HepG2 (cell line): ENCODE data around the gene RAB28. TPM values are rescaled to one million over a fixed set of nuclear protein-coding genes. Genes with fewer than 3 reads are reported as not detected.

Experiments used
- ATAC-seq: fragments of 200-7000 bp; cut with Tn5 transposase; 3 replicates; pipeline ENCODE4 v1.9.1; 2020; ENCODE audit warnings: mild to moderate bottlenecking, moderate library complexity
- BruUV-seq: library from RNA; stranded (reverse); fragments of 400-500 nt; replicated peaks from 2 replicates; lab custom pipeline; 2021; lab: Mats Ljungman, UMichigan
- CTCF ChIA-PET: fragments of 300-600 bp; formaldehyde crosslinking; extraction: SDS; loops from one replicate; lab custom pipeline; 2021; ENCODE audit warnings: low total read pairs, inconsistent platforms, low intra/inter-chr PET ratio; lab: Yijun Ruan, JAX
- POLR2A ChIA-PET: fragments of 350-600 bp; sonication (Branson Sonifier 250); formaldehyde crosslinking; loops from one replicate; lab custom pipeline; 2020; ENCODE audit warnings: antibody characterized with exemption, inconsistent platforms; lab: Yijun Ruan, JAX
- DNase-seq: peaks from one replicate; pipeline ENCODE4 v3.0.0-alpha.2; 2015; ENCODE audit warnings: low spot score
- FAIRE-seq: peaks from 3 replicates; lab custom pipeline; 2011; peaks lifted over from hg19 to GRCh38; lab: Jason Lieb, UNC
- H2AFZ ChIP-seq: one replicate; pipeline ENCODE4 v1.6.1; 2011; ENCODE audit warnings: low read length, inconsistent platforms
- H3K27ac ChIP-seq: fragments of 300-600 bp; 3 replicates; pipeline ENCODE4 v1.8.0; 2011; ENCODE audit warnings: mixed run types, mild to moderate bottlenecking, mixed read lengths, low read length, inconsistent platforms; ENCODE audit not compliant: insufficient read depth; ENCODE audit errors: extremely low read length
- H3K27me3 ChIP-seq, 2 experiments: fragments of 200-600 bp in 1 of 2; 2 replicates in 1 of 2; 3 replicates in 1 of 2; pipeline versions ENCODE4 v1.6.0 to v1.8.0; 2011; ENCODE audit warnings: low read length in 2 of 2, mild to moderate bottlenecking in 2 of 2, moderate library complexity in 2 of 2, inconsistent platforms in 1 of 2; ENCODE audit not compliant: insufficient read depth in 2 of 2, control insufficient read depth in 1 of 2
- H3K36me3 ChIP-seq, 2 experiments: fragments of 200-600 bp in 1 of 2; replicated peaks in 1 of 2; 2 replicates in 1 of 2; 3 replicates in 1 of 2; pipeline versions ENCODE4 v1.5.1 to v1.8.0; 2011; ENCODE audit warnings: low read length in 2 of 2, inconsistent platforms in 1 of 2; ENCODE audit not compliant: insufficient read depth in 2 of 2, control insufficient read depth in 1 of 2
- H3K4me1 ChIP-seq: 2 replicates; pipeline ENCODE4 v1.5.1; 2012; ENCODE audit warnings: low read length, inconsistent platforms; ENCODE audit not compliant: insufficient read depth
- H3K4me2 ChIP-seq: 2 replicates; pipeline ENCODE4 v1.6.0; 2011; ENCODE audit warnings: low read depth, low read length, inconsistent platforms
- H3K4me3 ChIP-seq, 3 experiments: fragments of 200-600 bp in 1 of 3; sonication (generic), shearing (Covaris generic) in 1 of 3; replicated peaks in 1 of 3; 2 replicates each; pipeline ENCODE4 v1.5.1; 2011 to 2016; ENCODE audit warnings: low read length in 3 of 3, inconsistent platforms in 2 of 3, low read depth in 2 of 3, mild to moderate bottlenecking in 2 of 3, control low read depth in 1 of 3, mixed read lengths in 1 of 3; ENCODE audit not compliant: insufficient read depth in 1 of 3
- H3K79me2 ChIP-seq: one replicate; pipeline ENCODE4 v1.6.1; 2011; ENCODE audit warnings: low read length, inconsistent platforms; ENCODE audit not compliant: insufficient read depth
- H3K9ac ChIP-seq: 2 replicates; pipeline ENCODE4 v1.6.0; 2011; ENCODE audit warnings: mild to moderate bottlenecking, low read depth, low read length, inconsistent platforms; ENCODE audit not compliant: insufficient read depth
- H3K9me3 ChIP-seq: 2 replicates; pipeline ENCODE4 v1.5.1; 2012; ENCODE audit warnings: mild to moderate bottlenecking, low read length
- H4K20me1 ChIP-seq: 2 replicates; pipeline ENCODE4 v1.6.0; 2011; ENCODE audit warnings: inconsistent platforms, mild to moderate bottlenecking, low read length, moderate library complexity; ENCODE audit not compliant: insufficient read depth
- ATF3 ChIP-seq: sonication (generic); formaldehyde crosslinking; IDR thresholded peaks from 2 replicates; pipeline ENCODE4 v1.4.0; 2020; ENCODE audit warnings: missing genetic modification reagents
- BRF2 ChIP-seq: sonication (generic); formaldehyde crosslinking; IDR thresholded peaks from 2 replicates; pipeline ENCODE4 v1.8.1; 2022; ENCODE audit warnings: mild to moderate bottlenecking, missing genetic modification reagents
- CC2D1A ChIP-seq: sonication (generic); formaldehyde crosslinking; IDR thresholded peaks from 2 replicates; pipeline ENCODE4 v1.8.1; 2023; ENCODE audit warnings: mild to moderate bottlenecking, missing genetic modification reagents
- CCAR2 ChIP-seq: fragments of 200-400 bp; formaldehyde crosslinking; optimal IDR thresholded peaks from 2 replicates; pipeline ENCODE3; 2018; ENCODE audit warnings: low read depth, mild to moderate bottlenecking, low read length, moderate library complexity
- GATA4 ChIP-seq: sonication (generic); IDR thresholded peaks from 2 replicates; pipeline ENCODE4 v1.6.1; 2016; ENCODE audit warnings: antibody characterized with exemption, low read depth, borderline replicate concordance
- GMEB2 ChIP-seq: IDR thresholded peaks from 2 replicates; pipeline ENCODE4 v1.6.1; 2016; ENCODE audit warnings: missing biosample characterization, missing genetic modification reagents, low read depth
- MYNN ChIP-seq: sonication (generic); formaldehyde crosslinking; IDR thresholded peaks from 2 replicates; pipeline ENCODE4 v1.4.0; 2020; ENCODE audit warnings: mild to moderate bottlenecking, low read depth, missing genetic modification reagents
- NFIC ChIP-seq: IDR thresholded peaks from 2 replicates; pipeline ENCODE4 v1.6.1; 2012; ENCODE audit warnings: mild to moderate bottlenecking, low read length, inconsistent platforms
- SALL2 ChIP-seq: sonication (generic); formaldehyde crosslinking; IDR thresholded peaks from 2 replicates; pipeline ENCODE4 v1.8.1; 2023; ENCODE audit warnings: mild to moderate bottlenecking, missing genetic modification reagents, inconsistent platforms
- TBP ChIP-seq: sonication (generic); formaldehyde crosslinking; IDR thresholded peaks from 2 replicates; pipeline ENCODE4 v1.5.0; 2020; ENCODE audit warnings: missing genetic modification reagents
- THAP7 ChIP-seq: sonication (generic); formaldehyde crosslinking; IDR thresholded peaks from 2 replicates; pipeline ENCODE4 v1.8.1; 2023; ENCODE audit warnings: mild to moderate bottlenecking, missing genetic modification reagents
- U2AF1 ChIP-seq: fragments of 200-400 bp; formaldehyde crosslinking; optimal IDR thresholded peaks from 2 replicates; pipeline ENCODE3; 2017; ENCODE audit warnings: mild to moderate bottlenecking, low read depth, low read length
- ZNF205 ChIP-seq: IDR thresholded peaks from 2 replicates; pipeline ENCODE4 v1.6.1; 2018; ENCODE audit warnings: missing biosample characterization, missing genetic modification reagents
- ZNF3 ChIP-seq: IDR thresholded peaks from 2 replicates; pipeline ENCODE4 v1.7.0; 2017; ENCODE audit warnings: inconsistent platforms
- ZNF430 ChIP-seq: sonication (generic); formaldehyde crosslinking; IDR thresholded peaks from 2 replicates; pipeline ENCODE4 v1.9.0; 2021; ENCODE audit warnings: mild to moderate bottlenecking, missing genetic modification reagents
- ZNF644 ChIP-seq: IDR thresholded peaks from 2 replicates; pipeline ENCODE4 v1.6.1; 2016; ENCODE audit warnings: low read depth
- WGBS: methylation state at CpG from one replicate; pipeline ENCODE4 v1.1.6; 2017; ENCODE audit warnings: low lambda C conversion rate; 5-methylcytosine and 5-hydroxymethylcytosine counted together
- in situ Hi-C: cut with HindIII; loops from 2 replicates; pipeline ENCODE4 v1.10.0; 2017; ENCODE audit warnings: low pct_unique_long_range_greater_than_20kb; ENCODE audit not compliant: extremely low pct_ligation_motif_present
- intact Hi-C: fragments of 100-400 bp; cut with micrococcal nuclease; formaldehyde crosslinking; loops from one replicate; pipeline ENCODE4 v1.10.0; 2022; ENCODE audit not compliant: unreplicated experiment
- polyA plus RNA-seq, 8 experiments: library from polyadenylated mRNA; depleted of rRNA in 3 of 8; stranded (reverse) in 7 of 8; unstranded in 1 of 8; fragments of >200 nt; fragmentation: Illumina TruSeq in 4 of 8; extraction: Trizol in 4 of 8; gene quantifications; 2 replicates each; pipeline versions ENCODE4 v1.2.1 to v1.2.3, GENCODE V29; 2011 to 2016; ENCODE audit warnings: low read depth in 4 of 8, missing spikeins in 1 of 8, mixed read lengths in 1 of 8; ENCODE audit not compliant: insufficient read depth in 1 of 8
- total RNA-seq, 5 experiments: library from RNA; depleted of rRNA; stranded (reverse); fragments of >200 nt; fragmentation: Illumina TruSeq; extraction: Trizol; gene quantifications; 2 replicates each; pipeline ENCODE4 v1.2.3, GENCODE V29; 2016; ENCODE audit warnings: low read depth in 1 of 5

RAB28 gene
- total and polyA plus RNA-seq, 2 of the 13 experiments (the other 11 are each of a cell fraction or from before 2014, with no cell fraction given), result 11.8 to 18.2 TPM

- ChIA-PET CTCF (no interaction called here), POLR2A (no interaction called here)
- ATAC-seq (no peak; the same call in 1 of the 3 replicates), FAIRE-seq (no peak), DNase-seq (no peak)
- Histone ChIP-seq H3K4me2 (no peak overlapping the region), H4K20me1 (no peaks in the 10 kb centered on the region), H3K79me2 (no peaks in the 10 kb centered on the region), H3K4me3 (no peak overlapping the region), H3K36me3 (no peaks in the 10 kb centered on the region; a peak in 1 of 5 replicates), H3K9ac (no peak overlapping the region), H3K27ac (no peak overlapping the region), H3K27me3 (no peaks in the 10 kb centered on the region), H3K4me1 (no peaks in the 10 kb centered on the region), H2AFZ (no peak overlapping the region), H3K9me3 (no peaks in the 10 kb centered on the region)
- no TSS peak for BruUV-seq
- TF ChIP-seq CCAR2, result no peak
- no peak for TF ChIP-seq TBP (CRISPR knock-in tag)
- no peak for TF ChIP-seq ZNF644 (CRISPR knock-in tag)
- no peak for TF ChIP-seq U2AF1
- 84% methylated on average over 7 of the region's 7 CpGs for WGBS
- in situ Hi-C loops, result no loop called here
- intact Hi-C loops, result no loop called here
Measured at GRCh38 chr4:13355111-13355880, 128.8 kb downstream of the RAB28 start.

GRCh38 chr4:13349096-13349495 is 135.0 kb downstream of the RAB28 start:
- Histone ChIP-seq H3K4me2 (no peak overlapping the region), H3K27me3 (no peaks in the 10 kb centered on the region), H3K9ac (no peak overlapping the region), H3K79me2 (no peaks in the 10 kb centered on the region), H3K4me1 (no peaks in the 10 kb centered on the region), H3K9me3 (no peaks in the 10 kb centered on the region), H4K20me1 (no peaks in the 10 kb centered on the region), H3K4me3 (no peak overlapping the region), H2AFZ (no peak overlapping the region), H3K27ac (no peak overlapping the region), H3K36me3 (no peaks in the 10 kb centered on the region)
- WGBS, result 93% methylated on average over 3 of the region's 3 CpGs
- DNase-seq (no peak), ATAC-seq (no peak), FAIRE-seq (no peak)
- no TSS peak for BruUV-seq
- intact Hi-C loops (loop anchor here (1.0 kb wide), 1 partner anchor 58 kb away; no protein-coding TSS in a partner anchor), in situ Hi-C loops (no loop called here)
- CTCF ChIA-PET, result no interaction called here
- POLR2A ChIA-PET, result no interaction called here
- TF ChIP-seq GATA4 (no peak), CC2D1A (no peak), GMEB2 (CRISPR knock-in tag) (no peak), ZNF430 (CRISPR knock-in tag) (no peak), NFIC (no peak), U2AF1 (no peak), ATF3 (CRISPR knock-in tag) (no peak), MYNN (no peak), BRF2 (CRISPR knock-in tag) (no peak), ZNF205 (no peak), ZNF3 (no peak), SALL2 (CRISPR knock-in tag) (no peak), THAP7 (CRISPR knock-in tag) (no peak)
